HuH-7.5 (cell line): ENCODE measurements around the gene ARID3A.

Source experiments
- DNase-seq: peaks from one replicate; pipeline ENCODE4 v3.0.0; 2011; ENCODE audit warnings: low spot score

Gene ARID3A

GRCh38 chr19:990119-990571 is 64.3 kb downstream of the ARID3A start:
- DNase-seq: no peak

GRCh38 chr19:990746-991145 is 64.9 kb downstream of the ARID3A start:
- no peak for DNase-seq

- DNase-seq: no peak
Observed at GRCh38 chr19:991174-991931, 65.5 kb downstream of the ARID3A start.

GRCh38 chr19:991932-992669 is 66.3 kb downstream of the ARID3A start:
- no peak for DNase-seq

GRCh38 chr19:992670-993055 is 66.8 kb downstream of the ARID3A start:
- DNase-seq: no peak

GRCh38 chr19:993361-993830 is 67.6 kb downstream of the ARID3A start:
- peak; percentile 75 for DNase-seq

GRCh38 chr19:993831-994393 is 68.1 kb downstream of the ARID3A start:
- DNase-seq: no peak

DNA sequence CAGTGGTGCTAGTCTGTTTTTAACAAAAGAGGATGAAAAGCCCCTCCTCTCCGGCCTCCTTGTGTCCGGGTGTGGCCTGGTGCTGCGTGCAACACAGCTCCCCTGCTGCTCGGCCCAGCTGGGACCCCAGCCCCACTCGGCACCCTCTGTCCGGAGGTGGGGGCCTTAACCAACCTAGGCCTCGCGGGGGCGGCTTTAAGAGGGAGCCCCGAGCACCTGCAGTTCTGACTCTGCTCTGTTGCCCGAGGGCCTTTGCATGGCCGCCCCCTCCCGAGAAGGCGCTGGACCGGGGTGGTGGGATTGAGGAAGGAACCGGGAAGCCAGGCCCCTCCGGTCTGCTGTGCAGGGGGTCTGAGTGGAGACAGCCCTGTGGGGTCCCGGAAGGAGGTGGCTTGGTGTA is 68.7 kb downstream of the ARID3A start:
- DNase-seq: no peak

GRCh38 chr19:995051-995827 is 69.4 kb downstream of the ARID3A start:
- DNase-seq: no peak

DNA sequence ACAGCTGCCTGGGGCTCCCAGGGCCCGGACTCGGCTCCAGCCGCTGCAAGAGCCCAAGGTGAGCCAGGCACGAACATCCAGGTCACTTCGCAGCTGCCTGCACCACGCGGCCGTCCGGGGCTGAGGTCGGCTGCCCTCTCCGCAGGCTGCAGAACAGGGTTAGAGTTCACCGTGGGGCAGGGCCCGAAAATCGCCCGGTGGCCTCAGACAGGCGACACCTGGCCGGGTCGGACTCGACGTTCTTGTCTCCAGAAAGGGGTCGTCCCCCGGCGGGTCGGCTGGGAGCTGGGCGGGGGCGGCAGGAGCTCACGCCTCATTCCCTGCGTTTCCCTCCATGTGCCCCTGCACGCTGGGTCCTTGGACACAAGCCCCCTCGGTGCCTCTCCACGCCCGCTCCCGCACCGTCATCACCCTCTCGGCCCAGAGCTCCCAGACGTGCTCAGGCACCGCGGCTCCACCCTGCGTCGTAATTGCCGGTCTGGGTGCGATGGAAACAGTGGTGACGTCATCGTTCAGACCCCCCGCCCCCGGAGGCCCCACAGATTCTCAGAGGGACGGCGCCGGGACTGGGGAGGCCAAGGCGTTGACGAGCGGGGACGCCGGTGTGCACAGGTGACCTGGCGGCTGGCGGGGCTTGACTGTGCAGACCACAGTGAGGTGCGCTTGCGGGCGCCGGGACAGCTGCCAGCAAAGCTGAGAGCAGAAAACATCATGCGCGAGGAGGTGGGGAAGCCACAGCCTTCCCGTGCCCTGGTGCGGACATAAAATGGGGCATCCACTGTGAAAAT is 70.4 kb downstream of the ARID3A start:
- peak; percentile 82 for DNase-seq

DNA sequence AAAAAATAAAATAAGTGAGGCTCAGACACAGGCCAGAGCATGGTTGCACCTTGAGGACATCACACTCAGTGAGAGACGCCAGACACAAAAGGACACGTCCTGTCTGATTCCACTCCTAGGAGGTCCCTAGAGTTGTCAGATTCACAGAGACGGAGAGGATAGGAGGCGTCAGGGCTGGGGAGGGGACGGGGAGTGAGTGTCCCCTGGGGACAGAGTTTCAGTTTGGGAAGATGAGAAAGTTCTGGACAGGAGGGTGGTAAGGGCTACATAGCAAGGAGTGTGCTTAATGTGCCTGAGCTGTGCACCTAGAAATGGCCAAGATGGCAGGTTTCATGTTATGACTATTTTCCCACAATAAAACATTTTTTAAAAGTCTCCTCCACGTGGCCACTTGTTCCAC is 72.2 kb downstream of the ARID3A start:
- DNase-seq: no peak

DNA sequence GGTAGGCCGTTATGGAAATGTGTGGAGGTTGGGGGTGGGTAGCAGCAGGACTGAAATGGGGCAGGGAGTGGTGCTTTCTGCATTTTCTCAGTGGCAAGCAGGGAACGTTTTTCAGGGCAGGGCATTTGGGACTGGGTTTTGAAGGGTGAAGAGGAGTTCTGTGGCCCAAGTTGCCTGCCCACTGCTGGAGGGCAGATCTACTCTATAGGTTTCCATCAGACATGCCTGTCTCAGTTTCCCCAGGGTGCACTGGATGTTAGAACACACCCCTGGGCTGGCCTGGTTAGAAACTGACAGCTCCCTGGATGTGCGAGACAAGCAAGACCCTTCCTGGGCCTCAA is 73.5 kb downstream of the ARID3A start:
- DNase-seq: no peak

- DNase-seq: peak; percentile 99
Observed at GRCh38 chr19:1000095-1000494, 74.3 kb downstream of the ARID3A start, which contains the start of gene GRIN3B. GRIN3B (plus strand) TSS chr19:1000419; CDS start chr19:1000438, 19 bp downstream.

DNA sequence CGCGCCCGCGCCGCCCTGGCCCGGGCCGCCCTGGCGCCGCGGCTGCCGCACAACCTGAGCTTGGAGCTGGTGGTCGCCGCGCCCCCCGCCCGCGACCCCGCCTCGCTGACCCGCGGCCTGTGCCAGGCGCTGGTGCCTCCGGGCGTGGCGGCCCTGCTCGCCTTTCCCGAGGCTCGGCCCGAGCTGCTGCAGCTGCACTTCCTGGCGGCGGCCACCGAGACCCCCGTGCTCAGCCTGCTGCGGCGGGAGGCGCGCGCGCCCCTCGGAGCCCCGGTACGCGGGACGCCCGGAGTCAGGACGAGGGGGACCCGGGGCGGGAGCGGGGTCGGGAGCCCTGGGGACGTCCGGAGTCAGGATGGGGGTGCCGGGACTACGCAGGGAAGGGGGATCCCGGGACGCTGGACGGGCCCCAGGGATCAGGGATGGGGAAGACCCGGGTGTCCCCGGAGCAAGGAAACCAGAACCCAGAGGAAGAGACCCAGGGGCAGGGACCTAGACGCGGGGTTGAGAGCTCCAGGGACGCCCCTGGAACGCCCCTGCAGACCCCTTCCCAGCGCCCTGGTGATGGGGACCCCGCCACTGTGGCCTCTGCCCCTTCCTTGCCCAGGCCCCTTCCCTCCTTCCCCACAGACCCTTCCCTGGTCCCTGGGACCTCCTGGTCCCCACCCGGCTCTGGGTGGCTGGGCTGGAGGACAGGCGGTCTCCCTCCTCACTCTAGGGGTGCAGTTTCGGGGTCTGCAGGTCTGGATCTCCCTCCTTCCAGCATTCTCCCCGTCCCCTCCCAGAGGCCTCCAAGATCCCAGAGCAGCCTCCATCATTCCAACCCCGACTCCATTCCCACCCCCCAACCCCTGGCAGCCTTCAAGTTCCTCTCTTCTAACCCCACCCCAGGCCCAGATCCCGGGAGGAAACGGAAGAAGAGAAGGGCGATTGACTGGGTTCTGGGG is 75.0 kb downstream of the ARID3A start:
- peak; percentile 93 for DNase-seq

DNA sequence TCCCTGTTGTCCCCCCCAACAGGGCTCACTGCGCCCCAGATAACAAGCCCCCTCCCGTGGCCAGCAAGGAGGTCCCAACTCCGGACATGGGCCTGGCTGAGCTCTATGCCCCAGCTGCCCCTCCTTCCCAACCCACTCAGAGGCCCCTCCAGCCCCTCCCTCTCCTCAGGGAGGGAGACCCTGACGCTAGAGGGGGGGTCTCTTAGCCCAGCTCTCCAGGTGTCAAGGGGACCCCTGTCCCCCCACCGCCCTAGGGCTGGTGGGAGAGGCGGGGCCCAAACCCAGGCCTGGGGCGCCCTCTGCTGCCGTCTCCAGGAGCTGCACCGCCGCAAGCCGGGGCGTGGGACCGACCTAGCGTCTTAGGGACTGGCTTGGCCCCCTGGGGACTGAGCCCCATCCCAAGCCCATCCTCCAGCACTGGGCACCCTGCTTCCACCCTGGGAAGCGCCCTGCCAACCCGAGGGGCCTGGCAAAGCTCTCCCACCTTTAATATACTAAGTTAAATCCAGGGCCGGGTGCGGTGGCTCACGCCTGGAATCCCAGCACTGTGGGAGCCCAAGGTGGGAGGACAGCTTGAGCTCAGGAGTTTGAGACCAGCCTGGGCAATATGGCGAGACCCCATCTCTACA is 75.8 kb downstream of the ARID3A start:
- peak; percentile 98 for DNase-seq

GRCh38 chr19:1002600-1002999 is 76.8 kb downstream of the ARID3A start:
- no peak for DNase-seq

DNA sequence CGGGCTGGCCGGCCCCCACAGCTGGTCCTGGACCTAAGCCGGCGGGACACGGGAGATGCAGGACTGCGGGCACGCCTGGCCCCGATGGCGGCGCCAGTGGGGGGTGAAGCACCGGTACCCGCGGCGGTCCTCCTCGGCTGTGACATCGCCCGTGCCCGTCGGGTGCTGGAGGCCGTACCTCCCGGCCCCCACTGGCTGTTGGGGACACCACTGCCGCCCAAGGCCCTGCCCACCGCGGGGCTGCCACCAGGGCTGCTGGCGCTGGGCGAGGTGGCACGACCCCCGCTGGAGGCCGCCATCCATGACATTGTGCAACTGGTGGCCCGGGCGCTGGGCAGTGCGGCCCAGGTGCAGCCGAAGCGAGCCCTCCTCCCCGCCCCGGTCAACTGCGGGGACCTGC is 77.4 kb downstream of the ARID3A start:
- DNase-seq: no peak

DNA sequence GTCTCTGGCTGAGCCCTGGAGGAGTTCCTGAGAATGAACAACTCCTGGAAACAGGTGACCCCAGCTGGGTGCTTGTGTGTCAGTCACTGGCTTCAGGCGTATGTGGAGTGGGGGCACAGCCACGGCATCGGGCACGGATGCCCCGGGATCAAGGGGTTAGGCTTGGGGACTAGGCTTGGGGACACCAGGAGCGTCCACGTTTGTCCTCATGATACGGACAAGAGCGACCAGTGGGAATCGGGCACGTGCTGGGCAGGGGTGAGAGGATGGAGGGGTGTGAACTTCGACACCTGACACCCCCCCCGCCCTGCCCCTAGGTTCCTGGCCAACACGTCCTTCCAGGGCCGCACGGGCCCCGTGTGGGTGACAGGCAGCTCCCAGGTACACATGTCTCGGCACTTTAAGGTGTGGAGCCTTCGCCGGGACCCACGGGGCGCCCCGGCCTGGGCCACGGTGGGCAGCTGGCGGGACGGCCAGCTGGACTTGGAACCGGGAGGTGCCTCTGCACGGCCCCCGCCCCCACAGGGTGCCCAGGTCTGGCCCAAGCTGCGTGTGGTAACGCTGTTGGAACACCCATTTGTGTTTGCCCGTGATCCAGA is 78.5 kb downstream of the ARID3A start:
- no peak for DNase-seq
